RWPE1 (cell line): ENCODE data around the gene CYP4F2.

Experiments used
- CTCF ChIA-PET: fragments of 350-600 bp; sonication (Branson Sonifier 250); formaldehyde crosslinking; extraction: SDS; loops from one replicate; lab custom pipeline; 2021; lab: Yijun Ruan, JAX
- POLR2A ChIA-PET: fragments of 400-600 bp; formaldehyde crosslinking; extraction: SDS; loops from one replicate; lab custom pipeline; 2020; ENCODE audit warnings: antibody characterized with exemption; ENCODE audit not compliant: low non-redundant PET; lab: Yijun Ruan, JAX
- DNase-seq: peaks from one replicate; pipeline ENCODE4 v3.0.0; 2012; ENCODE audit warnings: low spot score
- H3K27ac ChIP-seq: fragments of 450-650 bp; 2 replicates; pipeline ENCODE4 v1.5.1; 2017
- TF ChIP-seq, protein P1 (sequence below): fragments of 450-650 bp; conservative IDR thresholded peaks from 2 replicates; pipeline ENCODE4 v1.5.1; 2017; ENCODE audit warnings: low read depth, mild to moderate bottlenecking

CYP4F2 gene

DNA sequence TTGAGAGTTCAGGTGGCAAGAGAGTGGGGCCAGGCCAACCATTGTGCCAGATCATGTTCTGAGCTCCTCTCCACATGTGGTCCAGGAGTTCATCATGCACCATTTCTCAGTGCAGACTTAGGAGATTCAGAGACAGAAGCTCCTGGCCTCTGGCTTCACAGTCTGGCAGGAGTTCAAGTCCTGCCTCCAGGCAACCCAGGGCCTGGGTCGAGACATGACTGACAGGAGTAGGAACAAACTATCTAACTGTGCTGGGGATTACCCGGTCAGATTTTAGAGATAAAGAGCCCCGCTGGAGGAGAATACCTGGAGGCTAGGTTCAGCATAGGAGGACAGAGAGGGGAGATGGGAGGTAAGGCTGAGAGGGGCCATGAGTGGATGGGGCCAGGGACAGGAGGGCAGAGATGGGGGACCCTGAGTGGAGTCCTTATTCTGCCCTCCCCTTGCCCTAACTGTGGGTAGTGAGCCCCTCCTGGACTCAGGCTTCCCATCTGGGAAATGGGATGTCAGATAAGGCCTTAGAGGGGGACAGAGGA, 37.4 kb upstream of the CYP4F2 start:
- peak overlapping the region; percentile 91 for H3K27ac ChIP-seq
- TF ChIP-seq, protein P1, sequence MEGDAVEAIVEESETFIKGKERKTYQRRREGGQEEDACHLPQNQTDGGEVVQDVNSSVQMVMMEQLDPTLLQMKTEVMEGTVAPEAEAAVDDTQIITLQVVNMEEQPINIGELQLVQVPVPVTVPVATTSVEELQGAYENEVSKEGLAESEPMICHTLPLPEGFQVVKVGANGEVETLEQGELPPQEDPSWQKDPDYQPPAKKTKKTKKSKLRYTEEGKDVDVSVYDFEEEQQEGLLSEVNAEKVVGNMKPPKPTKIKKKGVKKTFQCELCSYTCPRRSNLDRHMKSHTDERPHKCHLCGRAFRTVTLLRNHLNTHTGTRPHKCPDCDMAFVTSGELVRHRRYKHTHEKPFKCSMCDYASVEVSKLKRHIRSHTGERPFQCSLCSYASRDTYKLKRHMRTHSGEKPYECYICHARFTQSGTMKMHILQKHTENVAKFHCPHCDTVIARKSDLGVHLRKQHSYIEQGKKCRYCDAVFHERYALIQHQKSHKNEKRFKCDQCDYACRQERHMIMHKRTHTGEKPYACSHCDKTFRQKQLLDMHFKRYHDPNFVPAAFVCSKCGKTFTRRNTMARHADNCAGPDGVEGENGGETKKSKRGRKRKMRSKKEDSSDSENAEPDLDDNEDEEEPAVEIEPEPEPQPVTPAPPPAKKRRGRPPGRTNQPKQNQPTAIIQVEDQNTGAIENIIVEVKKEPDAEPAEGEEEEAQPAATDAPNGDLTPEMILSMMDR: no peak
- ChIA-PET POLR2A (interaction anchor here (0.6 kb wide), 1 partner anchor 215 kb away, joined by 5 read pairs; no protein-coding TSS in a partner anchor), CTCF (no interaction called here)
- DNase-seq: peak; percentile 54

GRCh38 chr19:15934332-15935078, 36.6 kb upstream of the CYP4F2 start, which contains the start of gene CYP4F11:
CYP4F11 (minus strand) TSS chr19:15934529; CDS start chr19:15934408, 121 bp downstream.
- H3K27ac ChIP-seq: peak within 1 kb of the TSS; percentile 91
- TF ChIP-seq, protein P1: no peak
- peak; percentile 89 for DNase-seq
- ChIA-PET POLR2A (interaction anchor here (0.6 to 0.8 kb wide), 3 partner anchors 32 to 529 kb away, joined by 5 to 6 read pairs (median 6); no protein-coding TSS in a partner anchor), CTCF (interaction anchor here (0.6 kb wide), 1 partner anchor 154 kb away, joined by 3 read pairs; no protein-coding TSS in a partner anchor)

- CTCF ChIA-PET: interaction anchor here (0.6 kb wide), 1 partner anchor 155 kb away, joined by 3 read pairs; no protein-coding TSS in a partner anchor
Measured at GRCh38 chr19:15933761-15934331, 36.0 kb upstream of the CYP4F2 start.

DNA sequence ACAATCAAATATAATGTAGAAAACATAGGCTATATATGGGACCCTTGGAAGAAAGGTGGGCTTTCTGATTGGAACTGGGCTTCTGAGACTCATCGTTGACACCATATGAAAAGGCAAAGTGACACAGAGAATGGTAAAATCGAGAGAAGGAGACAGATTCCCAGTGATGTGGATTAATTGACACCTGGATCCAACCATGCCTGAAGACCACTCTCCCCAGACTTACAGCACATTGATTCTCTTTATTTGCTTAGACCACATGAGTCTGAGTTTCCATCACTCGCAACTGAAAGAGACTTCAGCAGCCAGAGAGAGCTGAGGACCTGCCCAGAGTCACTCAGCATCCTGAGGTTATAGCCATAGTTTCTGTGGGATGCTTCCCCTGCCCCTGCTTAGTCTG, 30.4 kb upstream of the CYP4F2 start:
- DNase-seq: no peak
- H3K27ac ChIP-seq: no peak overlapping the region
- ChIA-PET POLR2A (no interaction called here), CTCF (interaction anchor here (0.5 kb wide), 1 partner anchor 12 kb away, joined by 3 read pairs; no protein-coding TSS in a partner anchor)
- TF ChIP-seq, protein P1: no peak

More at GRCh38 chr19:15933761-15934331, 36.0 kb upstream of the CYP4F2 start:
- H3K27ac ChIP-seq: peak overlapping the region; percentile 91
- peak; percentile 2 for DNase-seq
- POLR2A ChIA-PET: interaction anchor here (0.7 to 0.8 kb wide), 2 partner anchors 32 to 530 kb away, joined by 6 read pairs; no protein-coding TSS in a partner anchor

DNA sequence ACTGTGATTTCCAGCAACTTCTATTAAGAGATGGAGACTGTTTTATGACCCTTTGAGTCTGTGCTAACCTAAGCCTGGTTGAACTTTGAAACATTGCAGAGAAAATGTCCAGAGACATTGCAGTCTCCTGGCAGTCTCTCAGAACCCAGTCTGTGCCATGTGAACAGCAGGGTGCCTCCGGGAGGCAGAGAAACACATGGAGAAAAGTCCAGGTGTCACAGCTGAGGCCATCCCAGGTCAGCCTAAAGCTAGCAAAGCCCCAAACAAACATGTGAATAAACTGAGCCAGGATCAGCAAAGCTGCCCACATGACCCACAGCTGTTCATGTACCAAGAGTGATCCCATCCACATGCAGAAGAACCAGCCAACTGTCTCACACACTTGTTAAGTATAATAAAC, 28.6 kb upstream of the CYP4F2 start:
- H3K27ac ChIP-seq: no peak overlapping the region
- ChIA-PET POLR2A (no interaction called here), CTCF (no interaction called here)
- no peak for DNase-seq
- TF ChIP-seq, protein P1: no peak

DNA sequence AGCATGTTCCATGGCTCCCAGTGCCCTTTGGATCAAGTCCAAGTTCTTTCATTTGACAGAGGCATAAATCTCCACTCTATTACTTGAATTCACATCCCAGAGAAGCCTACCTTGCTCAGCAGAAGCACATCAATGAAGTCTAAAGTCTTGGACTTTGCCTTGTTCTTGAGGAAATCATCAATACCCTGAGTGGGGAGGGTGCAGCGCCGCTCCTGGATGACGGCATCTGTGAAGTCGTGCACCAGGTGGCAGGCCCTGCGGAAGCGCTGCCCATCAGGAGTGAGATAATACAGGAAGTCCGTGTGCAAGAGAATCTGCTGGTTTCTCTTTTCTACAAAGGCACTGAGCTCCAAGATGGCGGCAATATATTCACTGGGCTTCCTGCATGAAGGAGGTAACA, 25.8 kb upstream of the CYP4F2 start:
- DNase-seq: no peak
- no peak overlapping the region for H3K27ac ChIP-seq
- ChIA-PET CTCF (no interaction called here), POLR2A (no interaction called here)
- TF ChIP-seq, protein P1: no peak
